ENCODE results near the gene DHDH. TPM values are rescaled to one million over a fixed set of nuclear protein-coding genes. Genes with fewer than 3 reads are reported as not detected.

DHDH gene
- total and polyA plus RNA-seq, 2 of the 13 experiments (the other 11 are each of a cell fraction or from before 2014, with no cell fraction given) = 0.13 to 0.91 TPM

- TF ChIP-seq, protein P1, sequence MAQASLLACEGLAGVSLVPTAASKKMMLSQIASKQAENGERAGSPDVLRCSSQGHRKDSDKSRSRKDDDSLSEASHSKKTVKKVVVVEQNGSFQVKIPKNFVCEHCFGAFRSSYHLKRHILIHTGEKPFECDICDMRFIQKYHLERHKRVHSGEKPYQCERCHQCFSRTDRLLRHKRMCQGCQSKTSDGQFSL (CRISPR knock-in tag; IDR thresholded peaks at IDR 0.05) = 0 out of 2 replicates have a peak, but pooled peaks have one; percentile 22
- TF ChIP-seq CENPX (CRISPR knock-in tag; IDR thresholded peaks at IDR 0.05) = no peak
- TF ChIP-seq, protein P2, sequence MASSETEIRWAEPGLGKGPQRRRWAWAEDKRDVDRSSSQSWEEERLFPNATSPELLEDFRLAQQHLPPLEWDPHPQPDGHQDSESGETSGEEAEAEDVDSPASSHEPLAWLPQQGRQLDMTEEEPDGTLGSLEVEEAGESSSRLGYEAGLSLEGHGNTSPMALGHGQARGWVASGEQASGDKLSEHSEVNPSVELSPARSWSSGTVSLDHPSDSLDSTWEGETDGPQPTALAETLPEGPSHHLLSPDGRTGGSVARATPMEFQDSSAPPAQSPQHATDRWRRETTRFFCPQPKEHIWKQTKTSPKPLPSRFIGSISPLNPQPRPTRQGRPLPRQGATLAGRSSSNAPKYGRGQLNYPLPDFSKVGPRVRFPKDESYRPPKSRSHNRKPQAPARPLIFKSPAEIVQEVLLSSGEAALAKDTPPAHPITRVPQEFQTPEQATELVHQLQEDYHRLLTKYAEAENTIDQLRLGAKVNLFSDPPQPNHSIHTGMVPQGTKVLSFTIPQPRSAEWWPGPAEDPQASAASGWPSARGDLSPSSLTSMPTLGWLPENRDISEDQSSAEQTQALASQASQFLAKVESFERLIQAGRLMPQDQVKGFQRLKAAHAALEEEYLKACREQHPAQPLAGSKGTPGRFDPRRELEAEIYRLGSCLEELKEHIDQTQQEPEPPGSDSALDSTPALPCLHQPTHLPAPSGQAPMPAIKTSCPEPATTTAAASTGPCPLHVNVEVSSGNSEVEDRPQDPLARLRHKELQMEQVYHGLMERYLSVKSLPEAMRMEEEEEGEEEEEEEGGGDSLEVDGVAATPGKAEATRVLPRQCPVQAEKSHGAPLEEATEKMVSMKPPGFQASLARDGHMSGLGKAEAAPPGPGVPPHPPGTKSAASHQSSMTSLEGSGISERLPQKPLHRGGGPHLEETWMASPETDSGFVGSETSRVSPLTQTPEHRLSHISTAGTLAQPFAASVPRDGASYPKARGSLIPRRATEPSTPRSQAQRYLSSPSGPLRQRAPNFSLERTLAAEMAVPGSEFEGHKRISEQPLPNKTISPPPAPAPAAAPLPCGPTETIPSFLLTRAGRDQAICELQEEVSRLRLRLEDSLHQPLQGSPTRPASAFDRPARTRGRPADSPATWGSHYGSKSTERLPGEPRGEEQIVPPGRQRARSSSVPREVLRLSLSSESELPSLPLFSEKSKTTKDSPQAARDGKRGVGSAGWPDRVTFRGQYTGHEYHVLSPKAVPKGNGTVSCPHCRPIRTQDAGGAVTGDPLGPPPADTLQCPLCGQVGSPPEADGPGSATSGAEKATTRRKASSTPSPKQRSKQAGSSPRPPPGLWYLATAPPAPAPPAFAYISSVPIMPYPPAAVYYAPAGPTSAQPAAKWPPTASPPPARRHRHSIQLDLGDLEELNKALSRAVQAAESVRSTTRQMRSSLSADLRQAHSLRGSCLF (CRISPR knock-in tag; IDR thresholded peaks at IDR 0.05; ENCODE audit: borderline replicate concordance) = 0 out of 2 replicates have a peak, but pooled peaks have one; percentile 85
- TF ChIP-seq ZNF317 (CRISPR knock-in tag; IDR thresholded peaks at IDR 0.05) = peak; percentile 38; the same call in 1 of the 2 replicates
- TF ChIP-seq SAFB2 (CRISPR knock-in tag; IDR thresholded peaks at IDR 0.05; ENCODE audit: borderline replicate concordance, low read depth) = no peak; the same call in 1 of the 2 replicates
- no peak; the same call in none of the 2 replicates for TF ChIP-seq ZNF138 (CRISPR knock-in tag; IDR thresholded peaks at IDR 0.05; ENCODE audit: low read depth)
- no peak for TF ChIP-seq LRRFIP1 (CRISPR knock-in tag; conservative IDR thresholded peaks at IDR 0.05)
- TF ChIP-seq ZNF136 (CRISPR knock-in tag; IDR thresholded peaks at IDR 0.05; ENCODE audit: low read depth) = no peak
- peak; percentile 72; the same call in 1 of the 2 replicates for TF ChIP-seq NCOA2 (CRISPR knock-in tag; IDR thresholded peaks at IDR 0.05)
- TF ChIP-seq, protein P3, sequence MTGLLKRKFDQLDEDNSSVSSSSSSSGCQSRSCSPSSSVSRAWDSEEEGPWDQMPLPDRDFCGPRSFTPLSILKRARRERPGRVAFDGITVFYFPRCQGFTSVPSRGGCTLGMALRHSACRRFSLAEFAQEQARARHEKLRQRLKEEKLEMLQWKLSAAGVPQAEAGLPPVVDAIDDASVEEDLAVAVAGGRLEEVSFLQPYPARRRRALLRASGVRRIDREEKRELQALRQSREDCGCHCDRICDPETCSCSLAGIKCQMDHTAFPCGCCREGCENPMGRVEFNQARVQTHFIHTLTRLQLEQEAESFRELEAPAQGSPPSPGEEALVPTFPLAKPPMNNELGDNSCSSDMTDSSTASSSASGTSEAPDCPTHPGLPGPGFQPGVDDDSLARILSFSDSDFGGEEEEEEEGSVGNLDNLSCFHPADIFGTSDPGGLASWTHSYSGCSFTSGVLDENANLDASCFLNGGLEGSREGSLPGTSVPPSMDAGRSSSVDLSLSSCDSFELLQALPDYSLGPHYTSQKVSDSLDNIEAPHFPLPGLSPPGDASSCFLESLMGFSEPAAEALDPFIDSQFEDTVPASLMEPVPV (CRISPR knock-in tag; IDR thresholded peaks at IDR 0.05) = peak; percentile 73
- TF ChIP-seq, protein P4, sequence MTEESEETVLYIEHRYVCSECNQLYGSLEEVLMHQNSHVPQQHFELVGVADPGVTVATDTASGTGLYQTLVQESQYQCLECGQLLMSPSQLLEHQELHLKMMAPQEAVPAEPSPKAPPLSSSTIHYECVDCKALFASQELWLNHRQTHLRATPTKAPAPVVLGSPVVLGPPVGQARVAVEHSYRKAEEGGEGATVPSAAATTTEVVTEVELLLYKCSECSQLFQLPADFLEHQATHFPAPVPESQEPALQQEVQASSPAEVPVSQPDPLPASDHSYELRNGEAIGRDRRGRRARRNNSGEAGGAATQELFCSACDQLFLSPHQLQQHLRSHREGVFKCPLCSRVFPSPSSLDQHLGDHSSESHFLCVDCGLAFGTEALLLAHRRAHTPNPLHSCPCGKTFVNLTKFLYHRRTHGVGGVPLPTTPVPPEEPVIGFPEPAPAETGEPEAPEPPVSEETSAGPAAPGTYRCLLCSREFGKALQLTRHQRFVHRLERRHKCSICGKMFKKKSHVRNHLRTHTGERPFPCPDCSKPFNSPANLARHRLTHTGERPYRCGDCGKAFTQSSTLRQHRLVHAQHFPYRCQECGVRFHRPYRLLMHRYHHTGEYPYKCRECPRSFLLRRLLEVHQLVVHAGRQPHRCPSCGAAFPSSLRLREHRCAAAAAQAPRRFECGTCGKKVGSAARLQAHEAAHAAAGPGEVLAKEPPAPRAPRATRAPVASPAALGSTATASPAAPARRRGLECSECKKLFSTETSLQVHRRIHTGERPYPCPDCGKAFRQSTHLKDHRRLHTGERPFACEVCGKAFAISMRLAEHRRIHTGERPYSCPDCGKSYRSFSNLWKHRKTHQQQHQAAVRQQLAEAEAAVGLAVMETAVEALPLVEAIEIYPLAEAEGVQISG (CRISPR knock-in tag; IDR thresholded peaks at IDR 0.05) = peak; percentile 82; the same call in 1 of the 2 replicates
- TF ChIP-seq TRIM22 (IDR thresholded peaks at IDR 0.05) = no peak
These were observed 31.7 kb downstream of the DHDH start, which contains the start of gene FTL (continued) for GRCh38 chr19:48965040-48965805.
